T follicular helper cell (primary cell): ENCODE results near the gene DNAAF1.
"Not testable (repeated sequence)": the region's sequence is repeated elsewhere in the genome, so short reads cannot be mapped to it uniquely, and the experiment has no call there.

Experiments
- DNase-seq: peaks from one replicate; pipeline ENCODE4 v3.0.0-alpha.2; 2020; ENCODE audit warnings: low read depth

The DNAAF1 gene

GRCh38 chr16:84183911-84184591, 38.9 kb downstream of the DNAAF1 start:
- no peak for DNase-seq

- DNase-seq, result no peak
Measured at GRCh38 chr16:84184775-84185174, 39.7 kb downstream of the DNAAF1 start.

- peak; percentile 80 for DNase-seq
Measured at GRCh38 chr16:84186685-84187437, 41.8 kb downstream of the DNAAF1 start, which contains the start of gene TAF1C. TAF1C (minus strand) TSS chr16:84187057; CDS start chr16:84184988, 2,069 bp downstream.

GRCh38 chr16:84190731-84191388, 45.8 kb downstream of the DNAAF1 start, which contains the start of gene ADAD2:
ADAD2 (plus strand) TSS chr16:84191157; CDS start chr16:84191231, 74 bp downstream.
- no peak for DNase-seq

GRCh38 chr16:84191466-84191865, 46.4 kb downstream of the DNAAF1 start:
- no peak for DNase-seq

- DNase-seq, result no peak
Measured at GRCh38 chr16:84193480-84193879, 48.4 kb downstream of the DNAAF1 start.

- DNase-seq, result no peak
Measured at GRCh38 chr16:84194018-84194417, 48.9 kb downstream of the DNAAF1 start.

GRCh38 chr16:84194470-84195200, 49.5 kb downstream of the DNAAF1 start:
- peak; percentile 6 for DNase-seq

GRCh38 chr16:84195201-84196093, 50.3 kb downstream of the DNAAF1 start:
- DNase-seq, result no peak

GRCh38 chr16:84196101-84196500, 51.0 kb downstream of the DNAAF1 start:
- no peak for DNase-seq

GRCh38 chr16:84196727-84197394, 51.8 kb downstream of the DNAAF1 start:
- no peak for DNase-seq

GRCh38 chr16:84197466-84198128, 52.5 kb downstream of the DNAAF1 start:
- DNase-seq, result no peak

GRCh38 chr16:84198401-84198800, 53.3 kb downstream of the DNAAF1 start:
- DNase-seq, result no peak

GRCh38 chr16:84199097-84199496, 54.0 kb downstream of the DNAAF1 start:
- DNase-seq, result no peak

- DNase-seq, result no peak
Measured at GRCh38 chr16:84199861-84200260, 54.8 kb downstream of the DNAAF1 start.

- not testable (repeated sequence) for DNase-seq
Measured at GRCh38 chr16:84204551-84204950, 59.4 kb downstream of the DNAAF1 start.

GRCh38 chr16:84205123-84205522, 60.0 kb downstream of the DNAAF1 start:
- DNase-seq, result not testable (repeated sequence)

GRCh38 chr16:84205976-84206691, 61.0 kb downstream of the DNAAF1 start:
- no peak for DNase-seq

- no peak for DNase-seq
Measured at GRCh38 chr16:84207251-84207650, 62.1 kb downstream of the DNAAF1 start.
